Smooth muscle cell (in vitro differentiated cells): Measurements from ENCODE around the gene SLC38A4. TPM values are rescaled to one million over a fixed set of nuclear protein-coding genes. Genes with fewer than 3 reads are reported as not detected.

Experiments used
- DNase-seq: peaks from one replicate; lab custom pipeline; 2025; ENCODE audit not compliant: unreplicated experiment; lab: John Stamatoyannopoulos, UW
- H2AFZ ChIP-seq: fragments of 200-600 bp; sonication (generic); 2 replicates; pipeline ENCODE4 v1.6.0; 2016; ENCODE audit warnings: antibody characterized with exemption, low read depth, mild to moderate bottlenecking
- H3F3A ChIP-seq: fragments of 200-600 bp; sonication (generic); 2 replicates; pipeline ENCODE4 v1.6.0; 2017; ENCODE audit warnings: antibody characterized with exemption, low read depth
- H3K27ac ChIP-seq: fragments of 200-600 bp; sonication (generic); 2 replicates; pipeline ENCODE4 v1.5.1; 2016; ENCODE audit warnings: low read depth, mild to moderate bottlenecking
- H3K27me3 ChIP-seq: fragments of 200-600 bp; sonication (generic); 2 replicates; pipeline ENCODE4 v1.6.1; 2016; ENCODE audit warnings: low read depth, mild to moderate bottlenecking
- H3K36me3 ChIP-seq: fragments of 200-600 bp; sonication (generic); 2 replicates; pipeline ENCODE4 v1.5.1; 2016; ENCODE audit warnings: low read depth
- H3K4me1 ChIP-seq: fragments of 200-600 bp; sonication (generic); 2 replicates; pipeline ENCODE4 v1.5.1; 2016; ENCODE audit warnings: low read depth
- H3K4me2 ChIP-seq: fragments of 200-600 bp; sonication (generic); 2 replicates; pipeline ENCODE4 v1.6.0; 2016; ENCODE audit warnings: mild to moderate bottlenecking
- H3K4me3 ChIP-seq: fragments of 200-600 bp; sonication (generic); 2 replicates; pipeline ENCODE4 v1.5.1; 2016; ENCODE audit warnings: mild to moderate bottlenecking
- H3K79me2 ChIP-seq: fragments of 200-600 bp; sonication (generic); 2 replicates; pipeline ENCODE4 v1.6.0; 2016; ENCODE audit warnings: low read depth, mild to moderate bottlenecking
- H3K9ac ChIP-seq: fragments of 200-600 bp; sonication (generic); 2 replicates; pipeline ENCODE4 v1.6.0; 2016; ENCODE audit warnings: low read depth
- H3K9me3 ChIP-seq: fragments of 200-600 bp; sonication (generic); replicated peaks from 2 replicates; pipeline ENCODE4 v1.5.1; 2016; ENCODE audit warnings: low read depth
- H4K20me1 ChIP-seq: fragments of 200-600 bp; sonication (generic); 2 replicates; pipeline ENCODE4 v1.6.0; 2016; ENCODE audit warnings: low read depth
- CTCF ChIP-seq: fragments of 200-600 bp; sonication (generic); IDR thresholded peaks from 2 replicates; pipeline ENCODE4 v1.5.1; 2017; ENCODE audit warnings: borderline replicate concordance, mild to moderate bottlenecking, antibody characterized with exemption; ENCODE audit not compliant: insufficient read depth, poor library complexity, severe bottlenecking
- WGBS: methylation state at CpG from one replicate; pipeline ENCODE4 v1.1.7; 2016; ENCODE audit warnings: low lambda C conversion rate; 5-methylcytosine and 5-hydroxymethylcytosine counted together
- polyA plus RNA-seq: library from polyadenylated mRNA; unstranded; fragments of >200 nt; fragmentation: Nextera tagmentation; extraction: Ambion mirVana; gene quantifications from 2 replicates; pipeline ENCODE4 v1.2.1, GENCODE V29; 2016
- total RNA-seq: library from RNA; depleted of rRNA; stranded (reverse); fragments of >200 nt; gene quantifications from 2 replicates; pipeline ENCODE4 v1.2.3, GENCODE V29; 2014

The SLC38A4 gene
- total and polyA plus RNA-seq, 2 experiments from 2014 or later = 0.77 to 2.7 TPM

DNA sequence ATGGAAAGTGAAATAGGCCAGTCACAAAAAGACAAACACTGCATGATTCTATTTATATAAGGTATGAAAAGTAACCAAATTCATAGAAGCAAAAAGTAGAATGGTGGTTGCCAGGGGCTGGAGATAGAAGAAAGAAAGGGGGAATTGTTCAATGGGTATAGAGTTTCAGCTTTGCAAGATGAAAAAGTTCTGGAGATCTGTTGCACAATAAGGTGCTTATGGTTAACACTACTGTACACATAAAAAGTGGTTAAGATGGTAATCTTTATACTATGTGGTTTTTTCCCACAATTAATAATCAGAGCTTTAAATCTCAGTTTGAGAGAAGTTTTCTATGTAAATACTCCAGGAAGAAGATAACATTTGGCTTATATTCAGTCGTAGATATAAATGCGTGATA, 73.4 kb downstream of the SLC38A4 start:
- WGBS = 85% methylated on average over 2 of the region's 2 CpGs

GRCh38 chr12:46751173-46751572, 74.6 kb downstream of the SLC38A4 start:
- H3K79me2 ChIP-seq = no peaks in the 10 kb centered on the region
- H3K27ac ChIP-seq = no peak overlapping the region
- TF ChIP-seq CTCF = no peak
- WGBS = no CpG with 5 or more reads among the region's 1 CpG
- H3K9ac ChIP-seq = no peak overlapping the region
- H3K4me2 ChIP-seq = no peak overlapping the region
- DNase-seq = no peak
- no peaks in the 10 kb centered on the region for H3K9me3 ChIP-seq
- H3K36me3 ChIP-seq = no peaks in the 10 kb centered on the region
- no peaks in the 10 kb centered on the region for H3K4me1 ChIP-seq
- H2AFZ ChIP-seq = no peak overlapping the region
- no peak overlapping the region for H3K4me3 ChIP-seq
- H3F3A ChIP-seq = no peaks in the 10 kb centered on the region
- H3K27me3 ChIP-seq = no peaks in the 10 kb centered on the region
- no peaks in the 10 kb centered on the region for H4K20me1 ChIP-seq

More for the DNA sequence above, 73.4 kb downstream of the SLC38A4 start:
- Histone ChIP-seq H3K9me3 (no peaks in the 10 kb centered on the region), H3F3A (no peaks in the 10 kb centered on the region), H3K4me3 (no peak overlapping the region), H3K27ac (no peak overlapping the region), H3K36me3 (no peaks in the 10 kb centered on the region), H2AFZ (no peak overlapping the region), H3K79me2 (no peaks in the 10 kb centered on the region), H3K4me2 (no peak overlapping the region), H4K20me1 (no peaks in the 10 kb centered on the region), H3K9ac (no peak overlapping the region), H3K27me3 (no peaks in the 10 kb centered on the region), H3K4me1 (no peaks in the 10 kb centered on the region)
- no peak for TF ChIP-seq CTCF
- DNase-seq = no peak

DNA sequence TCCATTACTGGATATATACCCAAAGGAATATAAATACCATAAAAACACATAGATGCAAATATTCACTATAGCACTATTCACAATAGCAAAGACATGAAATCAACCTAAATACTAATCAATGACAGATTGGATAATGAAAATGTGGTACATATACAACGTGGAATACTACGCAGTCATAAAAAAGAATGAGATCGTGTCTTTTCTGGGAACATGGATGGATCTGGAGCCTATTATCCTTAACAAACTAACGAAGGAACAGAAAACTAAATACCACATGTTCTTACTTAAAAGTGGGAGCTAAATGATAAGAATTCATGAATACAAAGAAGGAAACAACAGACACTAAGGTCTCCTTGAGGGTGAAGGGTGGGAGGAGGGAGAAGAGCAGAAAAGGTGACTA, 76.5 kb downstream of the SLC38A4 start:
- H3K27ac ChIP-seq = no peak overlapping the region
- H3K4me2 ChIP-seq = no peak overlapping the region
- H3K27me3 ChIP-seq = no peaks in the 10 kb centered on the region
- H3K9me3 ChIP-seq = no peaks in the 10 kb centered on the region
- H3K36me3 ChIP-seq = no peaks in the 10 kb centered on the region
- DNase-seq = no peak
- H3K79me2 ChIP-seq = no peaks in the 10 kb centered on the region
- H3K4me1 ChIP-seq = no peaks in the 10 kb centered on the region
- H2AFZ ChIP-seq = no peak overlapping the region
- TF ChIP-seq CTCF = no peak
- no peak overlapping the region for H3K9ac ChIP-seq
- no peaks in the 10 kb centered on the region for H3F3A ChIP-seq
- no peak overlapping the region for H3K4me3 ChIP-seq
- no peaks in the 10 kb centered on the region for H4K20me1 ChIP-seq
- WGBS = 93% methylated on average over 4 of the region's 4 CpGs

GRCh38 chr12:46744283-46744682, 81.5 kb downstream of the SLC38A4 start:
- DNase-seq = no peak

More at GRCh38 chr12:46744283-46744682, 81.5 kb downstream of the SLC38A4 start:
- no peaks in the 10 kb centered on the region for H3K79me2 ChIP-seq
- no peak overlapping the region for H3K4me3 ChIP-seq
- no peak overlapping the region for H3K4me2 ChIP-seq
- no peak overlapping the region for H3K27ac ChIP-seq
- no peak for TF ChIP-seq CTCF
- no peaks in the 10 kb centered on the region for H3F3A ChIP-seq
- no peaks in the 10 kb centered on the region for H3K9me3 ChIP-seq
- no peaks in the 10 kb centered on the region for H3K4me1 ChIP-seq
- H3K36me3 ChIP-seq = no peaks in the 10 kb centered on the region
- 90% methylated on average over 3 of the region's 3 CpGs for WGBS
- H3K9ac ChIP-seq = no peak overlapping the region
- no peak overlapping the region for H2AFZ ChIP-seq
- H4K20me1 ChIP-seq = no peaks in the 10 kb centered on the region
- H3K27me3 ChIP-seq = no peaks in the 10 kb centered on the region
